GM19372 (cell line): ENCODE measurements around the gene NOTCH1.
"Not testable (repeated sequence)": the region's sequence is repeated elsewhere in the genome, so short reads cannot be mapped to it uniquely, and the experiment has no call there.

Experiments used
- ATAC-seq: cut with Tn5 transposase; IDR thresholded peaks from one replicate; pipeline ENCODE4 v1.9.1; 2021; ENCODE audit warnings: mild to moderate bottlenecking, low read depth, moderate library complexity; ENCODE audit not compliant: unreplicated experiment

Gene NOTCH1

DNA sequence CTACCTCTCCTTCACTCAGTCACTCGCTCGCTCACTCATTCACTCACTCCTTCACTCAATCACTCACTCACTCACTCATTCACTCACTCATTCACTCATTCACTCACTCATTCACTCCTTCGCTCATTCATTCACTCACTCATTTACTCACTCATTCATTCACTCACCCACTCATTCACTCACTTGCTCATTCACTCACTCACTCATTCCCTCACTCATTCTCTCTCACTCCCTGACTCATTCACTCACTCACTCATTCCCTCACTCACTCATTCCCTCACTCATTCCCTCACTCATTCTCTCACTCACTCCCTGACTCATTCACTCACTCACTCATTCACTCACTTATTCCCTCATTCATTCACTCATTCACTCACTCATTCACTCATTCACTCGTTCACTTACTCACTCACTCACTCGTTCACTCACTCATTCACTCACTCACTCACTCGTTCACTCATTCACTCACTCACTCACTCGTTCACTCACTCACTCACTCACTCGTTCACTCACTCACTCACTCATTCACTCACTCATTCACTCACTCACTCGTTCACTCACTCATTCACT, 33.9 kb upstream of the NOTCH1 start:
- ATAC-seq = not testable (repeated sequence)

DNA sequence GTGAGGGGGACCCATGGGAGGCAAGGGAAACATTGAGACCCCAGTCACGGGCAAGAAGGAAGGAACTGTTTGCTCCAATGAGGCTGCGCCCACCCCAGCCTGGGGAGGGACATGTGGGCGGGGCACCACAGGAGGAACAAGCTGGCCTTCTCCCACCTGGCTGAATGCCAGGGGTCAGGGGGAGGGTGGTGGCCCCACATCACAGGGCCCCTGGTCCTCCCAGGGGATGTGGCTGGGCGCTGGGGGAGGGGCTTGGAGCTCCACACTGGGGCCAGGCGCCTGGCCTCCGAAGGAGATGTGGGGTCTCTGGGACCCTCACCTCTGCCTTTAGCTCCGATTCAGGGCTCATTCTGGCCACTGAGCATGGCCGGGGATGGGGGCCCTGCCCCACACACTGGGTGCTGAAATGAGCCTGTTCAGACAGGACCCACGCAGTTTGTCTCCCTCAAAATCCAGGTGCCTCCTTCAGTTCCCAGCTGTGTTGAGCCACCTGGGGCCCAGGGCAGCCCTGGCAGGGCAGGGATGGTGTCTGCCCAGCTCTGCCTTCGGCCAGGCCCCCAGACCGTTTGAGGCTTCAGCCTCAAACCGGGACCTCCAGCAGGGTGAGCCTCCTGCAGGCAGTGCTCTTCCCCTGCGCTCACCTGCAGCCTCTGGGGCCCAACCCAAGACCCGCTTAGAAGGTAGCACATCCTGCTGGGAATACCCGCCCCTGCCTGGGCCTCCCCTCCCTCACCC, 33.2 kb upstream of the NOTCH1 start:
- no peak for ATAC-seq

DNA sequence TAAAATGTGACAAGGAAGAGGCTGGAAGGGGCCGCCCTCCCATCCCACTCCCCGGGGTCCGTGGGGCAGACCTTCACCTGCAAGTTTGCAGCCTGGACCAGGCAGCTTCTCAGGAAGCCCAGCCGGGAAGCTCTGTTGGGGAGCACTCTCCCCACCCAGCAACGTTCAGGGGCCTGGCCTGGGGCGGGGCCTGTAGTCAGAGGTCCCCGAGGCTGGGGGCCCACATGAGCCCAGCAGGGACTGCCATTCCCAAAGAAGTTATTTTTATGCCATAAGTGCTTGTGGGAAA, 32.7 kb upstream of the NOTCH1 start:
- ATAC-seq = no peak

DNA sequence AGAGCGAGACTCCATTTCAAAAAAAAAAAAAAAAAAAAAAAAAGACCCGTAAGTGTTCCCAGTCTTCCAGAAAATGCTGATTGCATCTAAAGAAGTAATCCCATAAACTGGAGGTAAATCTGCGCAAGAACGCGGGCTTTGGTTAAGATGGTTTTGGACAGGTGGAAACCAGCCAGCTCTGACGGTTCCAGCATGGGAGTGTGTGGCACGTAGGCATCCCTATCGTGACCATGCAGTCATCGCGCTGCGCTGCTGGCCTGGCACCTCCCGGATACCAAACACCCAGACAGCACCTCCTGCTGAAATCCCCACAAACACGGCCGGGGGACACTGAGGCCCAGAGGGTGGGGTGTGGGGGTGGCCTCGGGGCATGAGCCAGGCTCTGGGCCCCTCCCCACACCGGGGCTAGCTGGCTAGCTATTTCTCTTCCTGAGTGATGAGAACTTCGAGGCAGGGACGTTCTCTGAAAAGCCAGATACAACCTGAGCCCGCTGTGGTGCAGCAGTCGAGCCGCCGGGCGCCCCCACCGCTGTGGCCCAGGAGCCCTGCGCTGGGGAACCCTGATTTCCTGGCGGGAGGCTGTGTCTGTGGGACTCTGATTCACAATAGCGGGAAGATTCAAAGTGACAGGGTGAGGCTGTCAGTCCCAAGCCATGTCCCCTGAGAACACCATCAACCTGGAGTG, 32.2 kb upstream of the NOTCH1 start:
- no peak for ATAC-seq

DNA sequence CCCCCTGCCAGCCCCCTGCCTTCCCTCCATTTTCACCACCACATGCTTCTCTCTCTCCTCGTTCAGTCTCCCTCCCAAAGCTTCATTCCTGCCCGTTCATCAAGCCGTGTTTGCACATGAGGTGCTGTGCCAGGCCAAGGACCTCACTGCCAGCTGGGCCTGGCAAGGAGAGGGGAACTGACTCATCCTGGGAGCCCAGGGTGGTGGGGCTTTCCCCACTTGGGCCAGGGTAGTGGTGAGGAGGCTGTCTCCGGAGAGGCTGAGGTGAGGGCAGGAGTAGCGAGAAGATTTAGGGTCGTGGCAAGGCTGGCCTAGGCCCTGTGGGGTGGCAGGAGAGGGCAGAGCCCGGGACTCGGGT, 30.4 kb upstream of the NOTCH1 start:
- ATAC-seq = no peak

DNA sequence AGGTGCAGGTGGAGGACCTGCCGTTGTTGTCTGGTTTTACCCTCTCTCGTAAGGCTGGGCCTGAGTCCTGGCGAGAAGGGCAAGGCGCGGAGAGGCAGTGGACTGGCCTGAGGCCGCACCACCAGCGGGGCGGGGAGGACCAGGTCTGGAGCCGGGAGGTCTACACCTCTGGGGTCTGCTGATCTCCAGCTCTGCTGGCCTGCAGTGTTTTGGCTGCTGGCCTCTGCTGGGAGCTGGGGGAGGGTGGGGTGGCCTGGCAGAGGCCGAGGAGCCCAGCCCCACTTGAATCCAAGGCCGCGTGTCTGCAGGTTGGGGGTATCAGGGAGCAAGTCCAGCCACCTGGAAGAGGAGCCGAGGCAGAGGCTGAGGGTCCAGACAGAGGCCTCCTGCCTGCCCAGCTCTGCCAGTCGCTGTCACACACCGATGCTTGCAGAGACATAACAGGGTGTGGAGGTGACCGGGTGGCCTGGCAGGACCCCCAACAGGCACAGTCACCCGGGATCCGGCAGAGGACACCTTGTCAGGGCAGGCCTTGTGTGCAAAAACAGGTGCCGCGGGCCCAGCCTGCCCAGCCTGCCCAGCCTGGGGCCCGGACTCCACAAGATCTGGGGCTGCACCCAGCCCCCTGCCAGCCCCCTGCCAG, 29.9 kb upstream of the NOTCH1 start:
- ATAC-seq = no peak

DNA sequence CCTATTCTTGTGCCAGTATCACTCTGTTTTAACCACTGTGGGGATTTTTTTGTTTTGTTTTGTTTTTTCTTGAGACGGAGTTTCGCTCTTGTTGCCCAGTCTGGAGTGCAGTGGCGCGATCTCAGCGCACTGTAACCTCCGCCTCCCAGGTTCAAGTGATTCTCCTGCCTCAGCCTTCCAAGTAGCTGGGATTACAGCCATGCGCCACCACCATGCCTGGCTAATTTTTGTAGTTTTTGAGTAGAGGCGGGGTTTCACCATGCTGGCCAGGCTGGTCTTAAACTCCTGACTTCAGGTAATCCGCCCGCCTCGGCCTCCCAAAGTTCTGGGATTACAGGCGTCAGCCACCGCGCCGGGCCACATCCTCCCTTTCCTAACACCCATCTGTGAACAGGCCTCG, 28.8 kb upstream of the NOTCH1 start:
- ATAC-seq = not testable (repeated sequence)

DNA sequence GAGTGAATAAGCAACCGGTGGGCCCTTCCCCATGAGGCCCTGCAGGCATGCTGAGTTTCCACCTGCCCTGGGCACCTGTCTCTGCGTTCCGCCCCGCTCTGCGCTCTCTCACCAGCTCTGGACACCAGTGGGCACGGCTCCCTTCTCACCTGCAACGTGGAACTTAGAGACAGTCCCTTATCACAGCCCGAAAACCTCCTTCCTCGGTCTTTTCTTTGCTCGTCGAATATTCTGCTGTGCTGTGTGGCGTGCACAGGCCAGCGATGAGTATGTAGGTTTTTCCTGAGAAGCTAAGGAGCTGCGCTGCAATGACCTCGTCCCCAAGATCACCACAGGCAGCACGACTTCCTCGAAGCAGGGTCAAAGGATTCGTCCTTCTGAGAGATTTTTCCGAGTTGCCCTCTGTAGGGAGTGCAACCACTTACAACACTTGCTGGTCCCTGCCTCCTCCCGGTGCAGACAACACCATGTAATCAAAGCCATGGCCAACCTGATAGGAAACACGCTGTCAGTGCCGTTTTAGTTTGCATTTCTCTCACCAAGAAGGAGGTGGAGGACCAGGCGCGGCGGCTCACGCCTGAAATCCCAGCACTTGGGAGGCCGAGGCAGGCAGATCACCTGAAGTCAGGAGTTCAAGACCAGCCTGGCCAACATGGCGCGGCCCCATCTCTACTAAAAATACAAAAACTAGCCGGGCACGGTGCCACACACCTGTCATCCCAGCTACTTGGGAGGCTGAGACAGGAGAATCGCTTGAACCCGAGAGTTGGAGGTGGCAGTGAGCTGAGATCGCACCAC, 27.2 kb upstream of the NOTCH1 start:
- no peak for ATAC-seq

DNA sequence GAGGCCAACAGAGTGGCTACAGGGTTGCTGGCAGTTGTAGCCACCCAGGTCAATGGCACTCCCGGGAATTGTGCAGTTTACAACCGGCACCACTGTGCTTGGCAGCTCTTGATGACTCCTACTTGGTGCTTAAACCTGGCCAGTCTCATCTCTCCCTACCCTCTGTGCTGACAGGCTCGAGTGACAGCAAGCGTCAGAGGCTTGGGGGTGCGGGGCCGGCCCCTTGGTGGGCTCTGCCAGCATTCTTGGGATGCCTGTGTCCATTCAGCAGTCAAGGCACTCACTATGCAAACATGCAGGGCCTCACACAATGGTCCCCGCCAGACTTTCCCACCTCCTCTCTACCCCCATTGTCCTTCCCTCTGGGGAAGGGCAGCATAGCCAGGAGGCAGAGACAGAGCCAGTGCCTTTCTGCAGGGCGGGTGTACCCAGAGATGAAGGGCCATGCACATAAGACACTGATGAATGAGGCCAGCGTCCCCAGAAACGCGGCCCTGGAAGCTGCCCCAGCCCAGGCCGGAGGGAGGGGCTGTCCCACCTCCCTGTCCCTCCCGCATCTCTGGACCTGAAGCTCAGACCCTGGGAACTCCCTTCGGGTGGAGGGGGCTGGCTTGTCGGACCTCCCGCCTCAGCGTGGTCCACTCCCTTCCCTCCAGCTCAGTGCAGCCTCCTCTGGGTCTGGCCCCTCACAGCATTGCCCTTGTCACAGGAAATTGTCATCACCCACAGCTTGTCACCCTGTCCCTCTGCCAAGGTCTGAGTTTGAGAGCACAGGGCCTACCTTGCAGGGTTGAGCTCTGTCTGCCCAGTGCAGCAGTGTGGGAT, 26.4 kb upstream of the NOTCH1 start:
- no peak for ATAC-seq

DNA sequence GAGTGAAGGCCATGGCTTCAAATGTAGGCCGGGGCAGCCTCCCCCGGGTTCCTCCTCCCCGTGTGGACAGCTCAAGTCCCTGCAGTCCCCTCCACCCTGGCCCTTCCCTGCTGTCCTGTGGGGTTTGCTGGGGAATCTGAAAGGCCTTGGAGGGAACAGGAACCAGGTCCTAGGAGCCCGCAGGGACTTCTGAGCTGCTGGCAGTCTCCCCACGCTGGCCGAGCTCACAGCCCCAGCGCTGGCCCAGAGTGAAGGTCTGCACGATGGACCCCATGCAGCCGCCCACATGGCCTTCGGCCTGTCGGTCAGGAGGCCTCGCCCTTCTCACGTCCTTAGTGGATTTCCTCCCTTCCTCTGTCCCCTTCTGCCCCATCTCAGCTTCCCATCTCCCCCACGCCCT, 25.7 kb upstream of the NOTCH1 start:
- no peak for ATAC-seq

DNA sequence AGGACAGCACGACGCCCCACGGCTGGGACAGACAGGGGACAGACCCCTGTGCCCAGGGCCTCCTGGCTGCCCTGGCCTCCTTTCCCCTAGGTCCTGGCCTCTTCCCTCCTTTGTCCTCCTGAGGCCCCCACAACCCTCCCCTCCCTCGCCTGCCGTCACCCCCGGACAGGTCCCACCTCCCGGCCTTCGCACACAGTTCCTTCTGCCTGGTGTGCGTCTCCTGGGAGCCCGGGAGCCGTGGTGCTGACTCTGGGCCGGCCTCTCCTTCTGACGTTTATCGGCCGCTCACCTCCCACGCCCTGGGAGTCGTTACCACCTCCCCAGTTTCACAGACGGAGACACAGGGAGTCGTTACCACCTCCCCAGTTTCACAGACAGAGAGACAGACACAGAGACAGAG, 25.1 kb upstream of the NOTCH1 start:
- no peak for ATAC-seq

DNA sequence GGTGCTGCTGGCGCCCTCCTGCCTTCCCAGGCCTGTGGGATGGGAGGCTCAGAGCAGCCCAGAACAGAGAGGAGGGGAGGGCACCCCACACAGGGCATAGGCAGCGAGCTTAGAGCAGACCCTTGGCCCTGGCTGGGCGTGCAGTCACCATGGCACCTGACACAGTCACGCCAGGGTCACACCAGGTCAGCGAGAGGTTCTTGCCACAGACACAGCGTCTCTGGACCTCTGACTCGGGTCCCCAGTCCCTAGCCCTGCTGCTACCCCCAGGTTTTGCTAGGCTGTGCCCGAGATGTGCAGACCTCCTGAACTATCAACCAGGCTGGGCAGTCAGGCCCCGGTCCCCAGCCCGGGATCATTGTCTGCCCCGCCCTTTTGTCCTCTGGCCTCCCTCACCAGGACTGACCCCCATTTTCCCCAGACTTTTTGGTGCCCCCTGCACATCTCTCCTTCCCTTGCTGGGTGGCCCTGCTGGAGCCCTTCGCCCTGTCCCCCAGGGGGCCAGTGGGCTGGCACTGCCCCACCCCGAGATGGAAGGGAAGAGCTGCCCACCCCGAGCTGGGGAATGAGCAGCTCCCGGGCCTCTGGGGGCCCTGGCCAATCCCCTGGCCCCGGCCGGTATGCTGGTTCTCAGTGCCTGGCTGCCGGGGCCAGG, 24.5 kb upstream of the NOTCH1 start:
- no peak for ATAC-seq

DNA sequence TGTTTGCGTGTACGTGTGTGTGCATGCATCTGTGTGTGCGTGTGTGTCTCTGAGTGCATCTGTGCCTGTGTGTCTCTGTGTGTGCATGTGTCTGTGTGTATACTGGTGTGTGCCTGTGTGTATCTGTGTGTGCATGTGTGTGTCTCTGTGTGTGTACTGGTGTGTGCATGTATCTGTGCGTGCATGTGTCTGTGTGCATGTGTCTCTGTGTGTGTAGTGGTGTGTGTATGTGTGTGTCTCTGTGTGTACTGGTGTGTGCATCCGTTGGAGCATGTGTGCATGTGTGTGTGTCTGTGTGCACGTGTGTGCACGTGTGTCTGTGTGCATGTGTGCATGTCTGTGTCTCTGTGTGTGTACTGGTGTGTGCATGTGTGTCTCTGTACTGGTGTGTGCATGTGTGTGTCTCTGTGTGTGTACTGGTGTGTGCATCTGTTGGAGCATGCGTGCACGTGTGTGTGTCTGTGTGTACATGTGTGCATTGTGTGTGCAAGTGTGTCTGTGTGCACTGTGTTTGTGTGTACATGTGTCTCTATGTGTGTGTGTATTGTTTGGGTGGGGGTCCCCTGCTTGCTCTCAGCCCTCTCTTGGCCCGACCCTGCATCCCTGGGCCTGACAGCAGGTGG, 23.8 kb upstream of the NOTCH1 start:
- no peak for ATAC-seq

DNA sequence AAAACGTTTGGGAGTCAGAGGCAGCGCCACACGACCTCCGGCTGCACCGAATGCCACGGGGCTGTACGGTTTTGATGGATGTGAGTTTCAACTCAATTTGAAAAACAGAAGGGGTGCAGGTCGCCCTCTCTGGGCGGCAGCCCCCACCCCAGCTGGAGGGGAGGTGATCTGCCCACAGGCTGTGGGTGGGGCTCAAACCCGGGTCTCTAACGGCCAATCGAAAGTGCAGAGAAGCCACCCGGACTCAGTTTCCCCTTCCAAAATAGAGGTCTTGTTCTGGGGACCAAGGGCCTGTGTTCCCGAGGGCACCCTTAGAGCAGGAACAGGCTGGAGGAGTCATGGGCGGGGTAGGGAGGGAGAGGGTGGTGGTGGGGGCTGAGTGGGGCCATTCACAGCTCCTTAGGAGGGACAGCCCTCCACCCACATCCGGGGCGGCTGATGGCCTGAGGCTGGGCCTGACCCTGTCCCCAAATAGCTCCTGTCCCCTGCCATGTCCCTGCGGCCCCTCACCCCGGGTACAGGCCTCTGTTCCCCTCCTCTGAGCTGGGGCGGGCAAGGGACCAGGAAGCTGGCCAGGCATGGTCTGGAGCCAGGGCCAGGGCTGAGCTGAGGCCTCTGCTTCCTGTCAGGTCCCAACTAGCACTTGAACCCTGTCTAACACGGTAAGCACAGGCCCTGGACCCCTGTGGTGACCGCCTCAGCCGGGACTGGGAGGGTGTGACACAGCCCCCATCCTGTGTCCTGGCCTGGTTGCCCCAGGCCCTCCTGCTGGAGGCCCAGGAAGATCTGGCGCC, 22.6 kb upstream of the NOTCH1 start:
- ATAC-seq = no peak

DNA sequence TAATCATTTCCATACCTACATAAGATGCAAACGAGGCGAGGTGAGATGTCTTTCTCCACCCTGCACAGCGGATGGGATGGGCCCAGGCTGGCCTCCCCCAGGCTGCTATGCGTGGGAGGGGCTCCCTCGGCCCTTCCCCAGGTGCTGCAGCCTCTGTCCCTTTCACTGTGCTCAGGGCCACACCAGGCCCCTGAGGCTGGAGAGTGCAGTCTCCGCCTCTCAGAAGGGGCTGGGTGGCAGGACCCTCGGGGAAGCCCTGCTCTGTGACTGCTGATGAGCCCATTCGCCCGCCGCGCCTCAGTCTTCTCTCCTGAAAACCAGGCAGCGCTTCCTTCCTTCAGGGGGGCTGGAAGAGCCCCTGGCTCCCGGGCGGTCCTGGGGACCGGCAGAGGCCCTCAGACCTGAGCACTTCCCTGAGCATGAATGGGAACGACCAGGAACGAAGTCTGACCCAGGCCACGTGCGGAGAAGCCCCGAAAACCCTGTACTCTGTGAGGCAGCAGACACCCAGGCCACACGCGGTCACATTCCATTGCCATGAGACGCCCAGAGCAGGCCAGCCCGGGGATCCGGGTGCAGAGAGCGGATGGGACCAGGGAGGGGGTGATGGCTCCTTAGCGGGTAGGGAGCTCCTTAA, 21.9 kb upstream of the NOTCH1 start:
- no peak for ATAC-seq

DNA sequence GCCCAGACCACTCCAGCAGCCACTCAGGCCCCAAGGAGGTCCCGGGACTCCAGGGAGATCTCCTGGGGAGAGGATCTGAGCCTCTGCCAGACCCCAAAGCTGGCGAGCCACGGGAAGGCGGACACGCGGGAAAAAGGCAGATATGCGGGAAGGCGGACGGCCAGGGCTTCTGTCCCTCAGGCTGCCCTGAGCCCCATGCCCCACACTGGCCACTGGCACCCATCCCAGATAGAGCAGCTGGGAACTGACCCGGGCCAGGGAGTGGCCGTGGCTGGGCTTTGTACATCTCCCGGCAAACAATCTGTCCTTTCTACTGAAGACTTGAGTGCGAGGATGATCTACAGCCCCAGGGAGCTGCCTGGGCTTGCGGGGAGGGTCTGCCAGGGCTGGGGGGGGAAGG, 21.1 kb upstream of the NOTCH1 start:
- ATAC-seq = no peak

DNA sequence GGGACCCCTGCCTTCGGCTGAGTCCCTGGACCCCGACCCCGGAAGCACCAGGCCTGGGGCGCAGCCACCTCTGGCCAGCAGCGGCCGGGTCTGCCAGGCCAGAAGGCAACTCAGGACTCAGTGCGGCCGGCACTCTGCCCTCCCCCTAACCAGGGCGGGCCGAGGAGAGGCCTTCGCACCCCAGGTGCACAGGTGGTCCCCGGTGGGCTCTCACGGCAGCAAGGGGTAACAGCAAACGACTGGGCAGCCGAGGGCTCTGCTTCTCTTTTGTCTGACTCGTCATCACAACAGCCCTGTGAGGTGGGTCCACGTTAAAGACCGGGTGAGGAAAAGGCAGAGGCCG, 20.7 kb upstream of the NOTCH1 start:
- no peak for ATAC-seq
